Heart right ventricle (tissue), 16 donors: ENCODE measurements around the gene PHACTR3. TPM values are rescaled to one million over a fixed set of nuclear protein-coding genes. Genes with fewer than 3 reads are reported as not detected.

ENCODE experiments used
- ATAC-seq, 8 donors: fragments of 200-7000 bp; cut with Tn5 transposase; one replicate each; pipeline ENCODE4 v1.9.1; 2020; ENCODE audit warnings: mild to moderate bottlenecking in 8 of 8, moderate library complexity in 8 of 8, moderate number of reproducible peaks in 1 of 8
- DNase-seq, 2 donors: peaks; one replicate each; pipeline ENCODE4 v3.0.0-alpha.2; 2020
- H3K27ac ChIP-seq, 10 donors: fragments of 200-600 bp; sonication (generic) in 2 of 10; one replicate each; pipeline versions ENCODE4 v1.5.0 to v1.8.0; 2020 to 2022; ENCODE audit warnings: mild to moderate bottlenecking in 3 of 10
- H3K27me3 ChIP-seq, 7 donors: fragments of 200-600 bp; one replicate each; pipeline ENCODE4 v1.8.0; 2021 to 2022; ENCODE audit warnings: mild to moderate bottlenecking in 2 of 7
- H3K36me3 ChIP-seq, 9 donors: fragments of 200-600 bp; sonication (generic) in 1 of 9; one replicate each; pipeline versions ENCODE4 v1.5.0 to v1.8.0; 2020 to 2022; ENCODE audit warnings: mild to moderate bottlenecking in 2 of 9
- H3K4me1 ChIP-seq, 9 donors: fragments of 200-600 bp; sonication (generic) in 1 of 9; one replicate each; pipeline versions ENCODE4 v1.5.0 to v1.8.0; 2020 to 2022; ENCODE audit warnings: mild to moderate bottlenecking in 4 of 9
- H3K4me3 ChIP-seq, 10 donors: fragments of 200-600 bp; sonication (generic) in 2 of 10; one replicate each; pipeline versions ENCODE4 v1.5.0 to v1.8.0; 2020 to 2022; ENCODE audit warnings: mild to moderate bottlenecking in 7 of 10, moderate library complexity in 2 of 10
- H3K9me3 ChIP-seq, 11 donors: fragments of 200-600 bp in 10 of 11; sonication (generic) in 2 of 11; one replicate each; pipeline versions ENCODE4 v1.5.0 to v1.8.0; 2013 to 2022; ENCODE audit warnings: mild to moderate bottlenecking in 2 of 11, control low read depth in 1 of 11, moderate library complexity in 1 of 11
- CTCF ChIP-seq, 9 donors: fragments of 200-600 bp; sonication (generic) in 2 of 9; IDR thresholded peaks; one replicate each; pipeline versions ENCODE4 v1.5.0 to v1.8.0; 2021 to 2022; ENCODE audit warnings: antibody characterized with exemption in 9 of 9, mild to moderate bottlenecking in 5 of 9, moderate library complexity in 1 of 9
- WGBS, 2 donors: extraction: QIAGEN DNeasy Blood & Tissue Kit; methylation state at CpG; one replicate each; pipeline ENCODE4 v1.1.7; 2013; ENCODE audit warnings: inconsistent platforms in 1 of 2; 5-methylcytosine and 5-hydroxymethylcytosine counted together
- intact Hi-C, 10 donors: fragments of 100-400 bp; cut with DNase I; formaldehyde crosslinking; loops; one replicate each; pipeline versions ENCODE4 v1.11.1 to v1.14.2; 2022
- polyA plus RNA-seq, 2 donors: library from polyadenylated mRNA; stranded (reverse); fragments of 200-250 nt; gene quantifications; one replicate each; pipeline ENCODE4 v1.2.3, GENCODE V29; 2013
- total RNA-seq, 10 donors: library from RNA; stranded (reverse); fragmentation: NEBNext Ultra II Directional in 3 of 10; extraction: Animal tissue kit (Norgen Biotek cat#: 25700) in 3 of 10; gene quantifications; one replicate each; pipeline versions ENCODE4 v1.2.1 to v1.2.4, GENCODE V29; 2021 to 2023
- donor health status: Arrhythmogenic right ventricular cardiomyopathy.
- donor health status: ischemic (EF 13 %, LVEDD 7.1; RV severe dilation, severe dysfunction).
- donor health status: healthy with polysubstance abuse.
- donor health status: DM: no; HTN: yes; CAD: no.
- donor health status: DM: no; HTN: no; CAD: no.
- donor health status: ischemic (EF 25% LVEDD 6.9; RV normal size, moderate dysfunction).
- donor health status: ischemic (EF 25% LVEDD 5.7; RV mildly dilated, moderate dysfunction).
- donor health status: healthy.
- donor health status: DM: yes; HTN: yes; CAD: no.
- donor health status: Ischemic cardiomyopathy.
- donor health status: ischemic (EF 35%, LVEDD 5.7; RV mildly dilated, moderate dysfunction).
- donor health status: nonischemic (EF 11% LVEDD 7.7; RV severe dilation, severe dysfunction).
- donor health status: DM: yes; HTN: yes; CAD: no.
- donor health status: PGD.
- donor health status: ischemic (EF 29% LVEDD 5.4; RV normal size, mild dysfunction).
- donor health status: nonischemic (EF 23%, LVEDD 6.1; RV moderate dilation, normal function).

PHACTR3 gene
- total and polyA plus RNA-seq, 12 donors, result 0.51 to 24.1 (median 3.7) TPM

- Histone ChIP-seq H3K4me1 (no peaks in the 10 kb centered on the region), H3K27me3 (no peaks in the 10 kb centered on the region), H3K27ac (no peak overlapping the region), H3K36me3 (no peaks in the 10 kb centered on the region), H3K4me3 (no peak overlapping the region), H3K9me3 (no peaks in the 10 kb centered on the region)
- peak; percentile 39 to 62 for DNase-seq
- WGBS, 2 donors, result 25% methylated on average over 14 of the region's 14 CpGs
- peak in 7 of 8 donors; percentile 39 to 64 (median 55) for ATAC-seq
- peak; percentile 76 to 90 (median 87) for TF ChIP-seq CTCF (IDR thresholded peaks at IDR 0.05)
- intact Hi-C loops, result loop anchor here in 9 of 10 donors (1.0 to 10.0 kb wide), 7 partner anchors 52 to 152 kb away; partner anchors contain the start of gene SYCP2 (in 1 of the 9)
Observed at GRCh38 chr20:59782986-59783640, 178.8 kb downstream of the PHACTR3 start.

GRCh38 chr20:59783641-59784010 lies 179.3 kb downstream of the PHACTR3 start:
- no peak overlapping the region for H3K27ac ChIP-seq
- 74 to 80% methylated on average over 6 of the region's 6 CpGs for WGBS, 2 donors
- TF ChIP-seq CTCF (IDR thresholded peaks at IDR 0.05), result no peak
- H3K4me3 ChIP-seq, result no peak overlapping the region
- no peaks in the 10 kb centered on the region for H3K36me3 ChIP-seq
- DNase-seq (no peak), ATAC-seq (no peak)
- H3K27me3 ChIP-seq, result no peaks in the 10 kb centered on the region
- H3K4me1 ChIP-seq, result no peaks in the 10 kb centered on the region
- H3K9me3 ChIP-seq, result no peaks in the 10 kb centered on the region
- intact Hi-C loops, result loop anchor here in 8 of 10 donors (1.0 to 10.0 kb wide), 7 partner anchors 51 to 151 kb away; partner anchors contain the start of gene SYCP2 (in 1 of the 8)

DNA sequence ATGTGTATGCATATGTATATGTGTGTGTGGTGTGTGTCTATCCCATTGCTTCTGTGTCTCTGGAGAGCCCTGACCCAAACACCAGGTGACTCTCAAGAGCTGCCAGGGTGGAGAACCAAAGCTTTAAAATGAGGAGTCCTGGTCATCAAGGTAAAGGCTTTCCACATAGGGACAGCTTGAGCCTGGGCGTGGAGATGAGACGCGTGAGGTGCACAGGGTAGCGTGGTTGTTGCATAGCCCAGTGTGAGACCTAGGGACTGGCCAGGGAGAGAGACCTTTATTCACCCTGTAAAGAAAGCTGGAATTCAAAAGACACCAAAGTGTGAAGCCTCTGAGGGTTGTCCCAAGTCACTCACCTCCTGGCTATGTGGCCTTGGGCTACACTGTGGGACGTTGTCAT lies 180.0 kb downstream of the PHACTR3 start:
- no peaks in the 10 kb centered on the region for H3K4me1 ChIP-seq
- ATAC-seq (no peak), DNase-seq (no peak)
- no peaks in the 10 kb centered on the region for H3K36me3 ChIP-seq
- H3K4me3 ChIP-seq, result no peak overlapping the region
- peaks cover 0 to 4% (median 0%) of the 10 kb centered on the region in 11 donors for H3K9me3 ChIP-seq
- intact Hi-C loops, result loop anchor here in 4 of 10 donors (5.0 to 10.0 kb wide), 4 partner anchors 50 to 150 kb away; partner anchors contain the start of gene SYCP2 (in 1 of the 4)
- TF ChIP-seq CTCF (IDR thresholded peaks at IDR 0.05), result no peak
- H3K27me3 ChIP-seq, result peaks cover 0 to 1% (median 0%) of the 10 kb centered on the region in 7 donors
- 90 to 97% methylated on average over 5 of the region's 5 CpGs for WGBS, 2 donors
- H3K27ac ChIP-seq, result no peak overlapping the region

DNA sequence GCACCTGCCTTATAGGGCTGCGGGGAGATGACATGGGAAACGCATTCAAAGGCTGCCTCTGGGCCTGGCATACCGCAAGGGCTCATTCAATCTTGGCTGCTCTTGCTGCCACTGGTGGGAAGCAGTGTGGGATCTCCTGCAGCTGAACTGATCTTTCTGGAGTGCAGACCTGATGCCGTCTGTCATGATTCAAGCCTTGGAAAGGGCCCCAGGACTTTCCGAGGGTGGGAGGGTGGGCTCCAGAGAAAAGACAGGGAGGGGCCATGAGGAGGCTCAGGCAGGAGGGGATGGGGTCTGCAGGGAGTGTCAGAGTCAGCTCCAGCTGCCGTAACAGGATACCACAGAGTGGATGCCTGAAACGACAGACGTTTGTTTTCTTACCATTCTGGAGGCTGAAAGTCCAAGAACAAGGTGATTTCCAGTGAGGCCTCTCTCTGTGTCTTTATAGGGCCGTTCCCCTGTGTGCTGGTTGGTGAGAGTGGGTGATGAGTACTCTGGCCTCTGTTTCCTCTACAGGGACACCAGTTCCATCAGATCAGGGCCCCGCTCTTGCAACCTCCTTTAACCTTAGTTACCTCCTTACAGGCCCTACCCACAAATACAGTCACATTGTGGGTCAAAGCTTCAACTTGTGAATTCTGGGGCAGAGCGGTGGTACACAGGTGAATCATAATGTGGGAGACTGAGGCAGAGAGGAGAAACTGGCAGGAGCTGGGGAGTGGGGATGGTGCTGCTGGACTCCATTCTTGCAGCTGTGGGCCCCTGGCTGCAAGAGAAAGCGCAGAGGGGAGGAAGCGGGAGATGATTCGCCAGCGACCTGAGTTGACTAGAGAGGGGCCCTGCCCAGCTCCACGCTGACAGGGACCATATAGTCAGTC lies 180.7 kb downstream of the PHACTR3 start:
- DNase-seq, result no peak
- no peaks in the 10 kb centered on the region for H3K36me3 ChIP-seq
- no peak overlapping the region for H3K4me3 ChIP-seq
- intact Hi-C loops, result loop anchor here in 4 of 10 donors (5.0 to 10.0 kb wide), 4 partner anchors 50 to 150 kb away; partner anchors contain the start of gene SYCP2 (in 1 of the 4)
- no peak for TF ChIP-seq CTCF (IDR thresholded peaks at IDR 0.05)
- 80 to 82% methylated on average over 16 of the region's 16 CpGs for WGBS, 2 donors
- no peaks in the 10 kb centered on the region for H3K4me1 ChIP-seq
- no peak for ATAC-seq
- H3K27ac ChIP-seq, result no peak overlapping the region
- H3K27me3 ChIP-seq, result peaks cover 0 to 8% (median 0%) of the 10 kb centered on the region in 7 donors
- peaks cover 0 to 6% (median 0%) of the 10 kb centered on the region in 11 donors for H3K9me3 ChIP-seq
